CD4-positive, alpha-beta T cell treated with Interleukin-17A for 4 hours (primary cell): Measurements from ENCODE around the gene AVPR2.

ENCODE experiments used
- DNase-seq: peaks from one replicate; pipeline ENCODE4 v3.0.0-alpha.2; 2020; ENCODE audit warnings: mixed read lengths

The AVPR2 gene

DNA sequence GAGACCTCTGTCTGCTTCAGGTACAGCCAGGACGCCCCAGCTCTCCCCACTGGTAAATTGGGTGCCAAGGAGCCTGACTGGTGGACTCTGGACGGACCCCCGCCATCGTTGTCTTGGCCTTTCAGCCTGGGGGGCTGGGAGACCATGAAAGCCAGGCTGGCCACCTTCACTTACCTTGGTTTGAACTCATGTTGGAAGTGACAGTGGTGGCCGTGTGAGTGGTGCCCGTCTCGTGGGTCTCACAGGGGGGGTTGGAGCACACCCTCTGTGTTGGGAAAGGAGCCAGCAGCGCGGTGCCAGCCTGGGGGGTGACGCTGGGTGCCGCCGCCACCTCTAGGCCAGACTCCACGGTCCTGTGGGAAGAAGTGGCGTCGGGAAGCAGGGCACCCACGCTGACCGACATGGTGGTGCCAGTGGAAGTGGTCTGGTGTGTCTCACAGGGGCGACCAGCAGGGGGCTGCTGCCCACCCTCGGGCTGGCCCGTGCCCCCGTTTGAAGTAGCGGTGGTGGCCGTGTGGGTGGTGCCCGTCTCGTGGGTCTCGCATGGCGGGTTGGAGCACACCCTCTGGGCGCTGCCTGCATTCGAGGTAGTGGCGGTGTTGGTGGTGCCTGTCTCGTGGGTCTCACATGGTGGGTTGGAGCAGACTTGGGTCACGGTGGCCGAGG, 49.6 kb downstream of the AVPR2 start:
- no peak for DNase-seq

DNA sequence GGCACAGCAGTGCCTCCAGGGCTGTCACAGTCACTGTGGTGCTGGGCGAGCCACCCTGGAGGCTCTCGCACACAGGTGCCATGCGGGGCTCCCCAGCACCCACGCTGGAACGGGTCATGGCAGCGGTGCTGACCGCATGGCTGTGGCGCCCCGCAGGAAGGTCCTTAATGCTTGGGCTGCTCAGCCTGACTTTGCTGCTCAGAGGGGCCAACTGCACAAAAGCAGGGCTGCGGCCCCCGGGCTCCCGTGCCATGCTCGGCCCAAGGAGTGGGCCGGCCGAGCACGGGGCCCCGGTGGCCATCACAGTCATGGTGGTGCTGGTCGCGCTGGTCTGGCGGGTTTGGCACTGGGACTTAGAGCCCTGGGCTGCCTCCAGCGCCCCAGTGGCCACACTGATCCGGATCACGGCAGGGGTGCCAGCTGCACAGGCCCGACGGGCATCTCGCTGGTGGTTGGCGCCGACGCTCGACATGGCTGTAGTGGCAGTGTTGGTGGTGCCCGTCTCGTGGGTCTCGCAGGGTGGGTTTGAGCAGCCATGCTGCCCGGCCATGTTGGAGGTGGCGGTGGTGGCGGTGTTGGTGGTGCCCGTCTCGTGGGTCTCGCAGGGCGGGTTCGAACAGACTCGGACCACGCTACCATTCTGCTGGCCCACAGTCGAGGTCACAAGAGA, 50.2 kb downstream of the AVPR2 start:
- no peak for DNase-seq

DNA sequence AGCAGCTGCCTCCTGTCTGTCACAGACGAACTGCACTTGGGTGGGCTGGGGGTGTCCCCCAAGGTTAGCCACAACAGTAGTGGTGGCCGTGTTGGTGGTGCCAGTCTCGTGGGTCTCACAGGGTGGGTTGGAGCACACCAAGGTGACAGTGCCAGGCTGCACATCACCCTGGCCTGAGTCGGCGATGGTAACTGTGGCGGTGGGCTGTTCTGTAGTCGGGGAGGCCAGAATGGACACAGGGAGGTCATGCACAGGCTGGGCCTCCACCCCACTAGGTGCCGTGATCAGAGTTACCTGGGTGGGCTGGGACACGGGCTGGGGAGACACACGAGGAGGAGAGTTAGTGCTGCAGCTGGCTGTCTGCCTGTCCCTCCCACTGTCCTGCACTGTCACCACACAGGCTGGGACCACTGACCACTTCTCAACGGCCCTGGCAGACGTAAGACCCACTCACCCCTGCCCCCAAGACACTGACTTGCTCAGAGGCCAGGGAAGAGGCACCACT, 50.8 kb downstream of the AVPR2 start:
- DNase-seq, result no peak

DNA sequence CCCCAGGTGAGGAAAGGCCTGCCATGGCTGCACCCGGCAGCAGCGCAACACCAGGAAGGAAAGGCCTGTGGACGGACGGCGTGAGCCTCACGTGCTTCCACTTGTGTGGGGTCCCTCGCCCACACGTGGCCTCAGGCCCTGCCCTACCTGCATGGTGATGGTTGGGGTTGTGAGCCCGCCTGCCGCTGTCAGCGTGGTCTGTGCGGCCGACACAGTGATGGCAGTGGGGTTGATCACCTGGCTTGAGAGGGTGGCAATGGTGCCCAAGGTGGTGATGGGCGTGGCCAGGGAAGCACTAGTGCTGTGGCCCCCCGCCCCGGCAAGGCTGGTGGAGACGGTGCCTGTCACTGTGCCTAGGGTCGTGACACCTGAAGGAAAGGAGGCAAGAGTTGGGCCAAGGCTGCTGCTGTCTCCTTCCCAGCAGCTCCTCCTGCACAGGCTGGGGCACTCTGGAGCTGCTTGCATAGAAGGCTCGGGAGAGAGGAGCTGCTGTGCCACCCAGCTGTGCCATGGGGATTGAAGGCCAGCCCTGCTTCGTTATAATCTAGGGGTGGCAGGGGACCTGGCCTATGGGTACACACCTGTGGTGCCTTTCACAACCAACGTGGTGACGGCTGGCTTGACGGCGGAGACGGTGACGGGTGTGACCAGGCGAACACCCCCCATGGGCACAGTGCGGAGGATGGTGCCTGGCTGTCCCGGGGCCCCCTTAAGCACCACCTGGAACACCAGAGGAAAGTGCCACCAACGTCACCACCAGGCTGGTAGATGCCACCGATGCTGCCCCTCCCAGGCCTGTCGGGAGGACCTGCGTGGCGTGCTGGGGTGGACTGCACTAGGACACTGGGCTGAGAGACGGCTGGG, 51.8 kb downstream of the AVPR2 start:
- DNase-seq, result no peak
